ENCODE measurements around the gene TMX1.

DNA sequence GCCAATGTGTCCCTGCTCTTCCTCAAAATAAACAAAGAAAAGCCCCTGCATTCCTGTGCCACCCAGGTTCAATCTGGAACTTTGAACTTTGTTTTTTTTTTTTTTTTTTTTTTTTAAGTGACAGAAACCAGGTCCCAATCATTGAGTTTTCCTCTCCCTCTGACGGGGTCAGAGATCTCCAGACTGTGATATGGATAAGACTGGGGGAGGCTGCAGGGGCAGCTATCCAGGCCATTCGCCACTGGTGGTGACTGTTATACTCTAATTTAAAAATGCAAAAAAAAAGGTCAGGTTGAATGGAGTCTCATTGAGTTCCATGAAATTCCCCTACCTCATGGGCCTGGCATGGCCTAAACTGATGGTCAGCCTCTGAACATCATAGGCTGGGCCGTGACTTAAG is 57.0 kb downstream of the TMX1 start:
- TF ChIP-seq POLR2A (IDR thresholded peaks at IDR 0.05) (no peak), EP300 (IDR thresholded peaks at IDR 0.05) (no peak)
- TF ChIP-seq, protein P1, sequence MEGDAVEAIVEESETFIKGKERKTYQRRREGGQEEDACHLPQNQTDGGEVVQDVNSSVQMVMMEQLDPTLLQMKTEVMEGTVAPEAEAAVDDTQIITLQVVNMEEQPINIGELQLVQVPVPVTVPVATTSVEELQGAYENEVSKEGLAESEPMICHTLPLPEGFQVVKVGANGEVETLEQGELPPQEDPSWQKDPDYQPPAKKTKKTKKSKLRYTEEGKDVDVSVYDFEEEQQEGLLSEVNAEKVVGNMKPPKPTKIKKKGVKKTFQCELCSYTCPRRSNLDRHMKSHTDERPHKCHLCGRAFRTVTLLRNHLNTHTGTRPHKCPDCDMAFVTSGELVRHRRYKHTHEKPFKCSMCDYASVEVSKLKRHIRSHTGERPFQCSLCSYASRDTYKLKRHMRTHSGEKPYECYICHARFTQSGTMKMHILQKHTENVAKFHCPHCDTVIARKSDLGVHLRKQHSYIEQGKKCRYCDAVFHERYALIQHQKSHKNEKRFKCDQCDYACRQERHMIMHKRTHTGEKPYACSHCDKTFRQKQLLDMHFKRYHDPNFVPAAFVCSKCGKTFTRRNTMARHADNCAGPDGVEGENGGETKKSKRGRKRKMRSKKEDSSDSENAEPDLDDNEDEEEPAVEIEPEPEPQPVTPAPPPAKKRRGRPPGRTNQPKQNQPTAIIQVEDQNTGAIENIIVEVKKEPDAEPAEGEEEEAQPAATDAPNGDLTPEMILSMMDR (IDR thresholded peaks at IDR 0.05) = no peak
